Activated CD8-positive, alpha-beta memory T cell treated with anti-CD3 and anti-CD28 coated beads for 4 hours (primary cell): Measurements from ENCODE around the gene ZNF236.

Experiments
- DNase-seq, 2 donors: peaks; one replicate each; pipeline ENCODE4 v3.0.0-alpha.2; 2020; ENCODE audit warnings: low read depth in 2 of 2

The ZNF236 gene

DNA sequence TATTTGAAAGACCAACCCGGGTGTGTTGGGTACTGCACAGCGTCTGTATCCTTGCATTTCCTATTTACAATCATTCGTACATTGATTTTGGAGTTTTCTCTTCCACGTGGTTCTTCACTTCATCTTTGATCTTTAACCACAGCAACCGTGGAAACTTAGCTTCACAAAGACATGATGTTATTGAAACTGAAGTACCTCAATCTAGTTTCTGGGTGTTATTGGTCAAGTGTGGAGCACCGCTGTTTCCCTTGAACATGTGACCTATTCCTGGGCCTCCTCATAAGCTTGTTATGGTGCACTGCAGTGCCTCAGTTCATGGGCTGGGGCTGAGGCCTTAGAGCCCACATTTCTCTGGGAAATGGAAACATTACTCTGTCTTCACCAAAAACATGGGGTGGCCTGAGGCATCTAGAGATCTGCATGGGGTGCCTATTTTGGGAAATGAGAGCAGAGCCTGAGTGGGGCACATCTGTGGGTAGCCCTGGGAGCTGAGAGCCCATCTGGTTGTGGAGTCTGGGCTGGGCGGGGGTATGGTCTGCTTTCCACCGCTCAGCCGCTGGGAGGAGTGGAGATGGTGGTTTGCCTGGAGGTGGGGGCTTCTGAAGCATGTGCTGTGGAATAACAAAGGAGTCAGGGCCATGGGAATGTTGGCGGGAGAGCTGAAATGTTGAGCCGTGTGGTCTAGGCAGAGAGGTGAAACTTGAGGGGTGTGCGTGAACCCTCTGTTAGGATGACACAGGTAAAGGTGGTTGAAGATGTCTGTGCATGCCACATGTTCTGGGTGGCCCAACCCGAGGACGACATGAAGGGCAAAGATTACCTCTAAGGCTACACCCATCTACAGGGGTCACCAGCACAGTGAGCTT is 37.4 kb downstream of the ZNF236 start:
- DNase-seq: no peak

DNA sequence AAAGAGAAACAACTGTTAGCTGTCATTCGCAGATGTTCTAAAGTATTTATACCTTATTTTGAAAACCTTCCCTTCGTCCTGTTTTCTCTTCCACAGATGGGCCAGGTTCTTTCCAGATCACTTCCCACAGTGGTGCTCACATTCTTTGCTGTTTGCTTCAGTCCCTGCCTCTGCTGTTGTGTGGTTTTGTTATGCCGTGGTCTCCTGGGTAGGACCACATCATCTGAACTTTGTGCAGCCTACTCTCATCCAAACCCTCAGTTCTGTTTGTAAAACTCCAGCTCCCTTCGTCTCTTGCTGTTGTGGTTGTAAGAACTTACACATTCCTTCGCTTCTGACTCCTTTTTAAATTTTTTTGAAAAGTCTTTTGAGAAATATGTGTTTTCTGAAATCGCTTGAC is 38.1 kb downstream of the ZNF236 start:
- no peak for DNase-seq

DNA sequence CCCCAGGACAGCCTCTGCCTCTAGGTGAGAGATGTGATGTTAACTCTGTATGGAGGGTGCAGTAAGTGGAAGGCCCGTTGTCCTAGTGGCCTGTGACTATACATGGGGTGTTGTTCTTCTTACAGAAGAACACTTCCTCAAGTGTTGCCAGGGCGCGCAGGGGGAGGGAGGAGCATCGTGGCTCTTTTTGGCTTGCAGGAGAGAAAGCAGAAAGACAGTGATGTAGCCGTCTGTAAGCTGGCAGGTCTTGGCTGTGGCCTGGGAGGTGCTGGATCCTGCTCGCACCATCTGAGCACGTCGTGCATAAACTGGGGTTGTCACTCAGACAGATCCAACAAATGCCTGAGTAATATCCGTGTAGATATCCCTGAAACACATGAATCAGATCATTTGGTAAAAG is 44.3 kb downstream of the ZNF236 start:
- DNase-seq: no peak

DNA sequence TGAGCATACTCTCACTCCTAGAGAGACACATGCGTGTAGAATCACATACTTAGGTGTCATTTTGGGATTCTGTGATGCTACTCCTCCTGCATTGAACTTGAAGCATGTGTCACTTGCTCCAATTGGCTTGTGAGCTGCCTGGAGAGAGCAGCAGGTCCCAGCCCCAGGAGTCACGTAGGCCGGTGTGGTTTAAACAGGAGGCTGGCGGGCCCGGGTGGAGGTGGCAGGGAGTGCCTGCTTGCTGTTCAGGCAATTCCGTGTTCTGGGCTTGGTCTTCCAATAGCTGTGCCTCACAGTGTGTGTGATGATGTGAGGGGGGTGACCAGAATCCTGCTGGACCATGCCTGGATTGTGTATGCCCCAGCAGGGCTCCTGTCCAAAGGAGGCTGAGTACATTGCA is 51.0 kb downstream of the ZNF236 start:
- DNase-seq: no peak

DNA sequence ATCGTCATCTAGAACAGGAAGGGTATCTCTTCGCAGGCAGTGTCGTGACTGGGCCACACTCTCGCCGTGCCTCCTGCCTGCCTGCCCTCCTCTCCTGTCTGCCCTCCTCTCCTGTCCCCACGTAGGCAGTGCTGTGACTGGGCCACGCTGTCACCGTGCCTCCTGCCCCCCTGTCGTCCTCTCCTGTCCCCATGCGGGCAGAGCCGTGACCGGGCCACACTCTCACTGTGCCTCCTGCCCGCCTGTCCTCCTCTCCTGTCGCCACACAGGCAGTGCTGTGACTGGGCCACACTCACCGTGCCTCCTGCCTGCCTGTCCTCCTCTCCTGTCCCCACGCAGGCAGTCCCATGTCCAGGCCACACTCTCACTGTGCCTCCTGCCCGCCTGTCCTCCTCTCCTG is 51.4 kb downstream of the ZNF236 start:
- DNase-seq: no peak

DNA sequence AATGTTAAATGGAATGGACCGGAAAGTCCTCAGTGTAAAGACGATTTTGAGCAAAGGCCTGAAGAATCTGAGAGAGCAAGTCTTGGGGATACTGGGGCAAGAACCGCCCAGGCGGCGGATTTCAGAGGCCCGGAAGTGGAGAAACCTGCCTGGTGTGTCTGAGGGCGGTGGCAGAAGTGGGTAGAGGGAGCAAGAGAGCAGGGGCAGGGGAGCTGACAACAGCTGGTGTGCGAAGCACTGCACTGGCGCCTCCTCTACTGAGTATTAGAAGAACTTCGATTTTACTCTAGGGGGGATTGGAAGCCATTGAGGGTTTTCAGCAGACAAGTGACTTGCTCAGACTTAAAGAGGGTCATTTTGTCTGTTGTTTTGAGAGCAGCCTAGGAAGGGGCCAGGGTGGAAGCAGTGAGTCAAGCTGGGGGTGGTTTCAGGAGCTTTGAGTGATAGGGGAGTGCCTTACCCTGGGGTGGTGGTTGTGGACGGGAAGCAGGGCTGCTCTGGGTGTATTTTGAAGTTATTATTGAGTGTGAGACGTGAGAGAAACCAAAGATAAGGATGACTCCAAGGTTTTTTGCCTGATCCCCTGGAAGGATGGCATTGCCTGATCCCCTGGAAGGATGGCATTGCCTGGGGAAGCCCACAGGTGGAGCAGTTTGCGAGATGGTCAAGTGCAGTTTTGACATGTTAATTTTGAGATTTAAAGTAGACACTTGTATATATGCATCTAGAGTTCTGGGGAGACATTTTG is 52.5 kb downstream of the ZNF236 start:
- DNase-seq: no peak

DNA sequence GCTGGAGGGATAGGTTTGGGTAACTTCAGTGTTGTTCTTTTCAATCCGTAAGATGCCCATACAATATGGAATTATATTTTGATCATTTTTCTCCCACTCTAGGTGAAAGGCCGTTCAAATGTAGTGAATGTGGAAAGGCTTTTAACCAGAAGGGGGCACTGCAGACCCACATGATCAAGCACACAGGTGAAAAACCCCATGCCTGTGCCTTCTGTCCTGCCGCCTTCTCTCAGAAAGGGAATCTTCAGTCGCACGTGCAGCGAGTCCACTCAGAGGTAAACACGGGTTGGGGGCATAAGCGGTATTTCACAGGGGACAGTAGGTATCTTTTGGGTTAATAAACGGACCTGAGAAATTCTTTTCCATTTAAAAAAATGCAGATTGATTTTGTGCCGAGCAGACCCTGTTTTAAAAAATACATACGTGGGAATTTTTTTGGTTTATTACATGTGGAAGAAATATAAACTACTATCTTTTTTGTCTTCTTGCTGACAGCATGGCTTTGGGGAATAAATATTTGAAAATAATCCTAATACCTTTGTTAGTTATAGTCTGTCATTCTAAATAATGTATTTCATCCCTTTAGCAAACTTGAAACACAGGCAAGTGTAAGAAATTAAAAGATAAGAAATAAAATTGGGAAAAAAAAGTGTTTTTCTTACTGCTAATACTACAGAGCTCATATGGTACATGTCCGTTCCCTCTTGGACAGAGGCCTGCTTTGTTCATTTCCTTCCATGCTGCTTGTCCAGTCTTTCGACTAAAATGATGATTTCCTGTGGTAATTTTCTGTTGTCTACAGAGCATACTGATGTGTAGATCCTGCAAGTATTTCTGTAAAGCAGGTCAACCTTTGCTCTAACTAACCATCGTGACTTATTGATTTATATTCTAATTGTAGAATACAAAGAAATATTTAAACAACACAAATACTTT is 53.3 kb downstream of the ZNF236 start:
- no peak for DNase-seq

DNA sequence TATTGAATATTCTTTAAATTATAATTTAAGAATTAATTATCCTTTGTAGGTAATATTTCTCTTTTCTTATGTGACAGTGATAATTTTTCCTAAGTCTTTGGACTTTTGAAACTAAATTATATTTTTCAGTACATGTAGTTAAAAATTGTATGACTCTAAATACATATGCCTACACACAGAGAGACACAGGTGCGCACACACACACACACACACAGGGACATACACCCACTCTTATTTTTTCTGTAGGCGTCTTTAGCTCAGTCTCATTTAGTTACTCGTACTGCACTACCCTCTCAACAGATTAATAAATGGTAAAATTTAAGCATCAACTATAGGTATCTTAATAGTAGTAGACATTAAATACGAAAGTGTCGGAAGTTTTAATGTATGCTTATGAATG is 56.1 kb downstream of the ZNF236 start:
- no peak for DNase-seq

DNA sequence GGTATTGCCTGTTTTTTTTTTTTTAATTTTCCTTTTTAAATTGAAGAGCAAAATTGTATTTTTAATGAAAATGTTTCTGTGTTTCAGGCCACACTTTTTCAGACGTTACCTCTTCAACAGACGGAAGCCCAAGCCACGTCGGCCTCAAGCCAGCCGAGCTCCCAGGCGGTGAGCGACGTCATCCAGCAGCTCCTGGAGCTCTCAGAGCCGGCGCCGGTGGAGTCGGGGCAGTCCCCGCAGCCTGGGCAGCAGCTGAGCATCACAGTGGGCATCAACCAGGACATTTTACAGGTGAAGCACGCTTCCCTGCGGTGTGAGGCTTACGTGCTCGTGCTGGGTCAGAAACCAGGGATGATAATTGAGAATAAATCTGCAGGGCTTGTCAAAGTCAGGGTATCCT is 57.7 kb downstream of the ZNF236 start:
- DNase-seq: no peak

DNA sequence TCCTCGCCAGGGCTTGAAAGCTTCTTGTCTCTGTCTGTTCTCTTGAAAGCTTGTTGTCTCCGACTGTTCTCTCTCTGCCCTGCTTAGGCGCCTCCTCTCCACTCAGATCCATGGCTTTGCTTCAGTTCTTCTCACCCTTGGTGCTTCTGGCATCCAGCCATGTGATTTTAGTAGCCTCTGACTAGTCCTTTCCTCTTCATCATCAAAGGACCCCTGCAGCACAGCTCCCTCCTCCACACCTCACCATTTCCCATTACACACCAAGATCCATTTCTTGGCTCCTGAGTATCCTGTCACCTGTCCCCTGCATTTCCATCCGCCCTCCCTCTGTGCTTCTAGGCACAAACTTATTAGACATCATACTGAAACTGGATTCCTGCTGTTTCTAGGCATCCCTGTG is 59.4 kb downstream of the ZNF236 start:
- no peak for DNase-seq

DNA sequence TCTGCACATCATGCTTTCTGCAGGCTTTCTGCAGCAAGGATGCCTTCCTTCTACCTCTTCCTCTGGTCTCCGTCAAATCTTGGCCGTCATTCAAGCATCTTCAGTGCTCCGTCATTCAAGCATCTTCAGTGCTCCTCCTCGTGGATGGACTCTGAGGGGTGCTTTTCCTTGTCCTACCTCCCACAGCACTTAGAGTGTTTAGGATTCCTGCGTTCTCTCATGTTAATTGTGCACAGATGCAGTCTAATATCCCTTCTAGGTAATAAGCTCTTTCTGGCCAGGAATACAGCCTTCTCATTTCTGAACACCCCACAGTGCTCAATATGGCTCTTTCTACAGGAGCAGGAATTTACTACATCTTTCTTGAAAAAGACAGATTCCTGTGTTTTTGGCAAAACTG is 59.8 kb downstream of the ZNF236 start:
- DNase-seq: no peak

DNA sequence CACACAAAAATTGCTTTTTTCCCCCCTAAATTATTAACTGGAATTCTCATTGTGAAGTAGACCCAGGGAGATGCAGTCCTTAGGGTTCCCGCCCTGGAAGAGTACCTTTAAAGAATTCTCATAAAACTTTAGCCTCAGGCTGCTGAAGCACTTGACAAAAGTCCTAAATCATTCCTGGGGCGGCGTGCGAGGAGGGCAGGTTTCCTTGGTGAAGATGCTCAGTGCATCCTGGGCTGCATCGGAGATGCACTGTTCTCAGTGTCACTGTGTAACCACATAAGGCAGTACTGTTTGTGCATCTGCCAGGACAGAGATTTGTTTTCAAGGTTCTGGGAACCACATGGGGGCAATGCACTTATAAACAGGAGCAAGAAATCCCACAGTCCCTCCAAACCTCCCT is 62.6 kb downstream of the ZNF236 start:
- no peak for DNase-seq

DNA sequence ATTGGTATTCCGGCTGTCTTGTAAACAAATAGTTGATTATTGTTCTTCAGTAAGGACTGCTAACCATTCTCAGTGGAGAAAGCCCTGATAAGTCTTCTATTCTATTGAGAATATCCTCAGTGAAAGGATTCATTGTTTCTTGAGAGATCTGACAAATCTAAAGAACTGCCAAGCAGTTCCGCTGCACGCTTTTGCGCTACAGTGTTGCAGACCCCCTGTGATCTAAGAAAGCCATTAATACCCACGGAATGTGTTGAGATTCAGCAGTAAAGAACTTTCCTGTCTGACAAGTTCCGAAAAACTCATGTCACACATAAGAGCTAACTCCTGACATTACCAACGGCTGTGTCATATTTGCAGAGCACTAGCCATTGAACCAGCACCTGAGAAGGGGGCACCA is 63.8 kb downstream of the ZNF236 start:
- no peak for DNase-seq

DNA sequence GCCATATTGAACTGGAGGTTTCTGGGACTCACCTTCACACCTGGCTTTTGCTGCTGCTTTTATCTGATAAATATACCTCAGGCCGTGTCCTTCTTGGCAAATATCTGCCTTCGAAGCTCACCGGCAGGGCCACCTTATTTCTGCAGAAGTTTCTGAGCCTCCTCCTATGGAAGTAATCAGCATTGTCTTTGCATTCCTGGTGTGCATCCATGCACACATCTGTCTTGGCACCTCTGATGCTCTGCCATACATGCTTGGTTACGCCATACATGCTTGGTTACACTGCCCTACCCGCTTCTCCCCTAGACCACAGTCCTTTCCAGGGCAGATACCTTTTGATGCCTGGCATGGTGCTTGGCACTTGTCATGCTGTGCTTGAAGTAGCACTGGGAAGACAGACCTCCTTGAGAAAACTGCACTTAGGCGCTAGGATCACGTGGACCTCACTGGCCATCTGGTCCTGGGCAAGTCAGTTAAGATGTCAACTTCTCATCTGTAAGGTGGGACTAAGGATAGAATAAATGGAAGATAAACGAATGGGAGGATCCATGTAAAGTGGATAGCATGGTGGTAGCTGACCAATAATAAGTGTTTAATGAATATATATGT is 66.8 kb downstream of the ZNF236 start:
- no peak for DNase-seq

DNA sequence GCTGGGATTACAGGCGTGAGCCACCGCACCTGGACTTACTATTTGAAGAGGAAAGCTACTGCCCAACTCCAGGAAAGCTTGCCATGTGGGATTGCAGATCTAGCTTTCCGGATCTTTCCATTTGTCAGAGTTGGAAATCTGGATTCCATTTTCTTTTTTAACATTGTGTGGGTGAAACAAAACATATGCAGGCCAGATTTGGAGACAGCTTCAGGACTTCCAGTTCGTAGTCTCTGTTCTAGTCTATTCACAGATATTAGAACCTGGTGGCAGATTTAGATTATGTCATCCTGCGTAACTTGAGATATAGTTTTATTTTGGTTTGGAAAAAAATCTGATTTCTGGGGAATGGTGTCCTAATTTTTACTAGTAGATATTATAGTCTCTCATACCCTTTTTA is 70.5 kb downstream of the ZNF236 start:
- no peak for DNase-seq

DNA sequence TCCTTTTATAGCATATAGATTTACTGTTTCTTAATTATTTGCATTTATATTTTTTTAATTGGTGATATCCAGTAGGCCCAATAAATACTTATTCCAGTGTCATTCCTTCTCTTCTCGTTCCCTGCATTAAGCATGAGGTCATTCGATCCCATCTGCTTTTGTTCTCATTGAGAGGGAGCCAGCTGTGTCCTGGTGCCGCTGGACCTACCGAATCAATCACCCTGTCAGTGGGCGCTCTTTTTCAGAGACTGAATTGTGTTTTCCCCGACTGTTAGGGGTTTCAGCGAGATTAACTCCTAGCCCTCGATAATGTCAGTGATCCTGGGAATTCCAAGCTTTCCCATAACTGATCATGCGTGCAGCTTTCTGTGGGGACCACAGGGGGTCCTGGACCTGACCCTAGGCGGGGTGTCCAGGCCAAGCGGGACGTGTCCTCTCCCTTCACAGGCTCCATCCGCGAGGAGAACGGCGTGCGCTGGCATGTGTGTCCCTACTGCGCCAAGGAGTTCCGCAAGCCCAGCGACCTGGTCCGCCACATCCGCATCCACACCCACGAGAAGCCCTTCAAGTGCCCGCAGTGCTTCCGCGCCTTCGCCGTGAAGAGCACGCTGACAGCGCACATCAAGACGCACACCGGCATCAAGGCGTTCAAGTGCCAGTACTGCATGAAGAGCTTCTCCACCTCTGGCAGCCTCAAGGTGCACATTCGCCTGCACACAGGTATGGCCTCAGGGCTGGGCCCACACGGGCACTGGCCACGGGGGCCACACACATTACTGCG is 72.4 kb downstream of the ZNF236 start:
- no peak for DNase-seq

DNA sequence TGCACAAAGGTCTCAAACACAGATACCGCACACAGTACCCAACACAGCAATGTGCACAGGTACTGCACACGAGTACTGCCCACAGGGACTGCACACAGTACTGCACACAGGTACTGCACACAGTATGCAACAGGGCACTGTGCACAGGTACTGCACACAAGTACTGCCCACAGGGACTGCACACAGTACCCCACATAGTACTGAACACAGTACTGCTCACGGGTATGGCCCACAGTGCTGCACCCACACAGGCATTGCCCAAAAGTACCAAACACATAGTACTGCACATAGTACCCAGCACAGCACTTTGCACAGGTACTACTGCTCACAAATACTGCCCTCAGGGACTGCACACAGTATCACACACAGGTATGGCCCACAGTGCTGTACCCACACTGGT is 73.1 kb downstream of the ZNF236 start:
- no peak for DNase-seq

DNA sequence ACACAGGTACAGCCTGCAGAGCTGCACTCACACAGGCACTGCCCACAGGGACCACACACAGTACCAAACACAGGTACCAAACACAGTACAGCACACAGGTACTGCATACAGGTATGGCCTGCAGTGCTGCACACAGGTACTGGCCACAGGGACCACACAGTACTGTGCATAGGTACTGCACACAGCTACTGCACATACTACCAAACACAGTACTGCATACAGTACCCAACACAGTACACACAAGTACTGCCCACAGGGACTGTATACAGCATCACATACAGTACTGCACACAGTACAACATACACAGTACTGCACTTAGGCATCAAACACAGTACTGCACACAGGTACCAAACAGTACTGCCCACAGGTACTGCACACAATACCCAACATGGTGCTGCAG is 74.3 kb downstream of the ZNF236 start:
- no peak for DNase-seq

DNA sequence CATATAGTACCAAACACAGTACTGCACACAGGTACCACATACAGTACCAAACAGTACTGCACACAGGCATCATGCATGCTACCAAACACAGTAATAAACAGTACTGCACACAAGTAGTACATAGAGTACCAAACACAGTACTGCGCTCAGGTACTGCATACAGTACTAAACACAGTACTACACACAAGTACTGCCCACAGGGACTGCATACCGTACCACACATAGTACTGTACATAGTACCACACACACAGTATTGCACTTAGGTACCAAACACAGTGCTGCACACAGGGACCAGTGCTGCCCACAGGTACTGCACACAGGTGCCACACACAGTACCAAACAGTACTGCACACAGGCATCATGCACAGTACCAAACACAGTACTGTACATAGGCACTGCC is 74.9 kb downstream of the ZNF236 start:
- DNase-seq: no peak

DNA sequence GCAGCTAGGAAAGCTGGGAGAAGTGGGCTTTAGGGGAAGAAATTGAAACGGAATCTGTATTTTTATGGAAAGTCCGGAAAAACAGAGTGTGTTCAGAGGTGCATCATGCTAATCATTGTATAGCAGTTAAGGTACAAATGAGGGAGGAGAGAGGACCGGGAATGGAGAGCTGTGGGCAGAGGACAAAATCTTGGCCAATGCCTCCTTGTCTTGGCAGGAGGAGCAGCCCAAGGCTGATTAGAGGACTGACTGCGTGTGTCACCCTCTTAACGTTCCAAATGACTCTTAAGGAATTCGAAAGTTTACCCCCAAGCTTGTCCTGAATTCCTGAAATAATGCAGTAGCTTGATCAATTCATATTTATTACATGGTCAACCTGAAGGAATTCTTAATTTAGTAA is 81.0 kb downstream of the ZNF236 start:
- no peak for DNase-seq

DNA sequence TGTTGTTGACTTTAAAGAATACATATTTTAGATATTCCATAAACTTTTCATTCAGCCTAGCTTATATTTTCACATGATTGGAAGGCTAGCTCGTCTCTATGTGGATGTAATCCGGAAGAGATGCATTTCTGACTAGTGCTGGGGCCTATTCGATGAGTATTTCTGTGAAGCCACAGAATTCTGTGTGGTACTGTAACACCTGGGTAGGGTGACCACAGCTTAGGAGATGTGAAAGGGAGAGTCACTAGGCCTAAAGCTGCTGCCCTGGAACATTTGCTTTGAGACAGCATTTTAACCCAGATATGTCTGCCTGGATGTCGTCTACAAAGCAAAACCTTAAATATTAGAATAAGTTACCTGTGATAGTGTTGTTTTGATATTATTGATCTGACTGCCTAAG is 83.5 kb downstream of the ZNF236 start:
- DNase-seq: no peak
